ENCODE results near the gene MUC3A.
"Not testable (repeated sequence)": the region's sequence is repeated elsewhere in the genome, so short reads cannot be mapped to it uniquely, and the experiment has no call there.

MUC3A gene

GRCh38 chr7:100985033-100985797 is 35.9 kb downstream of the MUC3A start:
- H3K9me3 ChIP-seq (ENCODE audit: control insufficient read depth, low read length); H3K4me3 ChIP-seq (ENCODE audit: insufficient read depth, low read depth, low read length, poor library complexity, severe bottlenecking); H3K27ac ChIP-seq (ENCODE audit: insufficient read depth, low read length, poor library complexity, severe bottlenecking); DNase-seq; H3K27me3 ChIP-seq (replicated peaks; ENCODE audit: control insufficient read depth, insufficient read depth, low read length, poor library complexity, severe bottlenecking); H3K4me1 ChIP-seq (ENCODE audit: control insufficient read depth, insufficient read depth, low read length, poor library complexity, severe bottlenecking); H3K36me3 ChIP-seq (ENCODE audit: control insufficient read depth, insufficient read depth, low read length): not testable (repeated sequence)

GRCh38 chr7:100991631-100992030 is 42.3 kb downstream of the MUC3A start:
- Histone ChIP-seq H3K4me1 (ENCODE audit: control insufficient read depth, insufficient read depth, low read length, poor library complexity, severe bottlenecking) (no peaks in the 10 kb centered on the region), H3K9me3 (ENCODE audit: control insufficient read depth, low read length) (no peaks in the 10 kb centered on the region), H3K4me3 (ENCODE audit: insufficient read depth, low read depth, low read length, poor library complexity, severe bottlenecking) (no peak overlapping the region), H3K27ac (ENCODE audit: insufficient read depth, low read length, poor library complexity, severe bottlenecking) (no peak overlapping the region), H3K36me3 (ENCODE audit: control insufficient read depth, insufficient read depth, low read length) (no peaks in the 10 kb centered on the region), H3K27me3 (replicated peaks; ENCODE audit: control insufficient read depth, insufficient read depth, low read length, poor library complexity, severe bottlenecking) (no peaks in the 10 kb centered on the region)
- DNase-seq, result no peak

GRCh38 chr7:100992280-100992679 is 42.9 kb downstream of the MUC3A start:
- not testable (repeated sequence) for H3K27ac ChIP-seq (ENCODE audit: insufficient read depth, low read length, poor library complexity, severe bottlenecking); H3K27me3 ChIP-seq (replicated peaks; ENCODE audit: control insufficient read depth, insufficient read depth, low read length, poor library complexity, severe bottlenecking); H3K4me3 ChIP-seq (ENCODE audit: insufficient read depth, low read depth, low read length, poor library complexity, severe bottlenecking); H3K9me3 ChIP-seq (ENCODE audit: control insufficient read depth, low read length); H3K36me3 ChIP-seq (ENCODE audit: control insufficient read depth, insufficient read depth, low read length); H3K4me1 ChIP-seq (ENCODE audit: control insufficient read depth, insufficient read depth, low read length, poor library complexity, severe bottlenecking); DNase-seq

- H3K4me3 ChIP-seq (ENCODE audit: insufficient read depth, low read depth, low read length, poor library complexity, severe bottlenecking); H3K4me1 ChIP-seq (ENCODE audit: control insufficient read depth, insufficient read depth, low read length, poor library complexity, severe bottlenecking); H3K27ac ChIP-seq (ENCODE audit: insufficient read depth, low read length, poor library complexity, severe bottlenecking); H3K27me3 ChIP-seq (replicated peaks; ENCODE audit: control insufficient read depth, insufficient read depth, low read length, poor library complexity, severe bottlenecking); H3K36me3 ChIP-seq (ENCODE audit: control insufficient read depth, insufficient read depth, low read length); H3K9me3 ChIP-seq (ENCODE audit: control insufficient read depth, low read length); DNase-seq: not testable (repeated sequence)
These were observed 45.3 kb downstream of the MUC3A start for GRCh38 chr7:100994671-100995070.

GRCh38 chr7:100998530-100998929 is 49.2 kb downstream of the MUC3A start:
- H3K4me1 ChIP-seq (ENCODE audit: control insufficient read depth, insufficient read depth, low read length, poor library complexity, severe bottlenecking); H3K27me3 ChIP-seq (replicated peaks; ENCODE audit: control insufficient read depth, insufficient read depth, low read length, poor library complexity, severe bottlenecking); H3K4me3 ChIP-seq (ENCODE audit: insufficient read depth, low read depth, low read length, poor library complexity, severe bottlenecking); H3K27ac ChIP-seq (ENCODE audit: insufficient read depth, low read length, poor library complexity, severe bottlenecking); H3K36me3 ChIP-seq (ENCODE audit: control insufficient read depth, insufficient read depth, low read length); DNase-seq; H3K9me3 ChIP-seq (ENCODE audit: control insufficient read depth, low read length): not testable (repeated sequence)

- DNase-seq; H3K27me3 ChIP-seq (replicated peaks; ENCODE audit: control insufficient read depth, insufficient read depth, low read length, poor library complexity, severe bottlenecking); H3K9me3 ChIP-seq (ENCODE audit: control insufficient read depth, low read length); H3K4me1 ChIP-seq (ENCODE audit: control insufficient read depth, insufficient read depth, low read length, poor library complexity, severe bottlenecking); H3K27ac ChIP-seq (ENCODE audit: insufficient read depth, low read length, poor library complexity, severe bottlenecking); H3K36me3 ChIP-seq (ENCODE audit: control insufficient read depth, insufficient read depth, low read length); H3K4me3 ChIP-seq (ENCODE audit: insufficient read depth, low read depth, low read length, poor library complexity, severe bottlenecking): not testable (repeated sequence)
These were observed 50.0 kb downstream of the MUC3A start for GRCh38 chr7:100999334-100999733.

- DNase-seq; H3K9me3 ChIP-seq (ENCODE audit: control insufficient read depth, low read length); H3K36me3 ChIP-seq (ENCODE audit: control insufficient read depth, insufficient read depth, low read length); H3K27ac ChIP-seq (ENCODE audit: insufficient read depth, low read length, poor library complexity, severe bottlenecking); H3K4me3 ChIP-seq (ENCODE audit: insufficient read depth, low read depth, low read length, poor library complexity, severe bottlenecking); H3K4me1 ChIP-seq (ENCODE audit: control insufficient read depth, insufficient read depth, low read length, poor library complexity, severe bottlenecking); H3K27me3 ChIP-seq (replicated peaks; ENCODE audit: control insufficient read depth, insufficient read depth, low read length, poor library complexity, severe bottlenecking): not testable (repeated sequence)
These were observed 50.7 kb downstream of the MUC3A start for GRCh38 chr7:101000025-101000424.

- not testable (repeated sequence) for DNase-seq; H3K4me3 ChIP-seq (ENCODE audit: insufficient read depth, low read depth, low read length, poor library complexity, severe bottlenecking); H3K36me3 ChIP-seq (ENCODE audit: control insufficient read depth, insufficient read depth, low read length); H3K9me3 ChIP-seq (ENCODE audit: control insufficient read depth, low read length); H3K27me3 ChIP-seq (replicated peaks; ENCODE audit: control insufficient read depth, insufficient read depth, low read length, poor library complexity, severe bottlenecking); H3K27ac ChIP-seq (ENCODE audit: insufficient read depth, low read length, poor library complexity, severe bottlenecking); H3K4me1 ChIP-seq (ENCODE audit: control insufficient read depth, insufficient read depth, low read length, poor library complexity, severe bottlenecking)
These were observed 53.0 kb downstream of the MUC3A start for GRCh38 chr7:101002333-101002732.

- not testable (repeated sequence) for H3K36me3 ChIP-seq (ENCODE audit: control insufficient read depth, insufficient read depth, low read length); H3K9me3 ChIP-seq (ENCODE audit: control insufficient read depth, low read length); H3K4me3 ChIP-seq (ENCODE audit: insufficient read depth, low read depth, low read length, poor library complexity, severe bottlenecking); DNase-seq; H3K27ac ChIP-seq (ENCODE audit: insufficient read depth, low read length, poor library complexity, severe bottlenecking); H3K4me1 ChIP-seq (ENCODE audit: control insufficient read depth, insufficient read depth, low read length, poor library complexity, severe bottlenecking); H3K27me3 ChIP-seq (replicated peaks; ENCODE audit: control insufficient read depth, insufficient read depth, low read length, poor library complexity, severe bottlenecking)
These were observed 58.0 kb downstream of the MUC3A start for GRCh38 chr7:101007361-101007760.

- Histone ChIP-seq H3K27me3 (replicated peaks; ENCODE audit: control insufficient read depth, insufficient read depth, low read length, poor library complexity, severe bottlenecking) (no peaks in the 10 kb centered on the region), H3K9me3 (ENCODE audit: control insufficient read depth, low read length) (no peaks in the 10 kb centered on the region), H3K4me3 (ENCODE audit: insufficient read depth, low read depth, low read length, poor library complexity, severe bottlenecking) (no peak overlapping the region), H3K4me1 (ENCODE audit: control insufficient read depth, insufficient read depth, low read length, poor library complexity, severe bottlenecking) (no peaks in the 10 kb centered on the region), H3K36me3 (ENCODE audit: control insufficient read depth, insufficient read depth, low read length) (no peaks in the 10 kb centered on the region), H3K27ac (ENCODE audit: insufficient read depth, low read length, poor library complexity, severe bottlenecking) (no peak overlapping the region)
- no peak for DNase-seq
These were observed 60.3 kb downstream of the MUC3A start for GRCh38 chr7:101009629-101010028.

Measured in effector memory CD4-positive, alpha-beta T cell (primary cell).